HG03064 (cell line): ENCODE results near the gene PRKRA.
"Not testable (repeated sequence)": the region's sequence is repeated elsewhere in the genome, so short reads cannot be mapped to it uniquely, and the experiment has no call there.

ENCODE experiments used
- ATAC-seq: cut with Tn5 transposase; IDR thresholded peaks from one replicate; pipeline ENCODE4 v1.9.1; 2021; ENCODE audit warnings: low read depth; ENCODE audit not compliant: unreplicated experiment

Gene PRKRA

DNA sequence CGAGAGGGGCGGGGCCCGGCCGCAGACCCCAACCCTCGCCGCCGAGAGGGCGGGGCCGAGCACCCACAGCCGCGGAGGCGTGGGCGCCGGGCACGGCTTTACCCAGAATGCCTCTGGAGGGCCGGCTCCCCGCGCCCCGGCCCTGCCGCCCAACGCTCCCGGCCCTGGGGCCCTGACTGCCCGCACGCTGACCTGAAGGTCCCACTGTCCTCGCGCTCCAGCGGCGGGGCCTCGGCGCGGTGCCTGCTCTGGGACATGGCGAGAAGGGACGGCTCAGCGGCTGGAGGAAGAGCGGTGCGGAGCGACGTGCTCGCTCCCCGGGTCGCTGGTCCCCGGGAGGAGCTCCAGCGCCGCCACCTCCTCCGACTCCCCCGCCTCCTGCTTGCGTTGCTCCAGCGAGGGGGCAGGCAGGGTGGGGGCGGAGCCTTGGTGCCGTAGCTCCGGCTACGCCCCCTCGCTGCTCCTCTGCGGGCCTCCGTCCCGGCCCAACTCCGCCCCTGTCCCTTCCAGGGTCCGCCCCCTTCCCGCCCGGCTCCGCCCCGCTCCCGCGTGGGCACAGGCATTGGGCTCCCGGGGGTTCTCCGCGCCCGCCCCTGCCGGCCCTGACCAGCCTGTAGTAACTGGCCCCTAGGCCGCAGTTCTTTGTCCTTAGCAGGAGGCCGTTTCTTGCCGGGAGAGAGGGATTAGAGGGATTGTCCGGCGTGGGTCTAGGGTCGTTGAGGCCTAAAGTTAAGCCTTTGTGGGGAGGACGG lies at the start of gene PRKRA, which contains the start of gene PJVK:
TSS of gene PRKRA (minus strand) at position 402 of the 752 bp plus-strand sequence. CDS start at position 257, 145 bp downstream.
TSS of gene PJVK (plus strand) at position 605 of the 752 bp plus-strand sequence. CDS start 2,032 bp downstream, outside the sequence.
- ATAC-seq = peak; percentile 83

DNA sequence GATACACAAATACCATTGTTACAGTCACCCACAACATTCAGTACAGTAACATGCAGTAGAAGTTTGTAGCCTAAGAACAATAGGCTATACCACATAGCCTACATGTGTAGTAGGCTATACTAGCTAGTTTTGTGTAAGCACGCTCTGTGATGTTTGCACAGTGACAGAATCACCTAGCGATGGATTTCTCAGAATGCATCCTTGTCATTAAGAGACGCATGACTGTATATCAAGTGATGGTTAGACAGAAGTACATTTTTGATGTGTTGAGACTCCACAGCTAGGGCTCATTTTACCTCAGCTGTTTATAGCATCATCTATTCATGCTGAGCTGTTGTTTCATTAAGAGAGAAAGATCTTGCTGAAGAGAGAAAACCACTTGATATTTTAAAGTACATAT lies 48.7 kb upstream of the PRKRA start:
- no peak for ATAC-seq

DNA sequence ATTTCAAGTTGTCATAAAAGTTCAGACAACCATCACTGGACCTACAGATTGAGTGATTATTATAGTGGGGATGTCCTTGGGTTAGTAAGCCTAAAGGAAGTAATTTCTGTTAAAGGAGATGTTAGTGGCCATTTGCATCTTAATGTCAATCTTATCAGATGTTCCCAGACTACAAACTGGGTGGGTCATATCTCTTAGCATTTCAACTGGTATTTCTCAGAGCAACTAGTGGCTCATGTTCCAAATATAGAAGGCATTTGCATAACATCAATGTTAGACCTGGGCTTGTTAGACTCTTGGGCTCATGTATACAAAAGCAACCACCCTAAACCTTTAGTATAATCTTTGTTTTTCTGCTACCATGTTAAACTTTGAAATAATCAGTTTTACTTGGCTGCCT lies 47.2 kb upstream of the PRKRA start:
- ATAC-seq = no peak

GRCh38 chr2:178496049-178496448 lies 45.1 kb upstream of the PRKRA start:
- ATAC-seq = no peak

DNA sequence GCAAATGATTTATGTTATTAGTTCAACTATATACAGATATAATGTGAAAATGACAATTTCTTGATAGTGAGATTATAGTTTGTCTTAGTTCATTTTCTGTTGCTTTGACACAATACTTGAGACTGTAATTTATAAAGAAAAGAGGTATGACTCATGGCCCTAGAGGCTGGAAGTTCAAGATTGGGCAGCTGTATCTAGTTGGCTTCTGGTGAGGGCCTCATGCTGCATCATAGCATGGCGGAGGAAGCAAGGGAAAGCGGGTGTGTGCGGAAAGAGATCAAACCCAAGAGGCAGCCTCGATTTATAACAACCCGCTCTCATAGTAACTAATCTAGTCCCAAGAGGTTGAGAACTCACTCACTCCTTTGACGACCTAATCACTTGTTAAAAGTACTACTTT lies 40.6 kb upstream of the PRKRA start:
- no peak for ATAC-seq

GRCh38 chr2:178485356-178485755 lies 34.4 kb upstream of the PRKRA start:
- ATAC-seq = no peak

DNA sequence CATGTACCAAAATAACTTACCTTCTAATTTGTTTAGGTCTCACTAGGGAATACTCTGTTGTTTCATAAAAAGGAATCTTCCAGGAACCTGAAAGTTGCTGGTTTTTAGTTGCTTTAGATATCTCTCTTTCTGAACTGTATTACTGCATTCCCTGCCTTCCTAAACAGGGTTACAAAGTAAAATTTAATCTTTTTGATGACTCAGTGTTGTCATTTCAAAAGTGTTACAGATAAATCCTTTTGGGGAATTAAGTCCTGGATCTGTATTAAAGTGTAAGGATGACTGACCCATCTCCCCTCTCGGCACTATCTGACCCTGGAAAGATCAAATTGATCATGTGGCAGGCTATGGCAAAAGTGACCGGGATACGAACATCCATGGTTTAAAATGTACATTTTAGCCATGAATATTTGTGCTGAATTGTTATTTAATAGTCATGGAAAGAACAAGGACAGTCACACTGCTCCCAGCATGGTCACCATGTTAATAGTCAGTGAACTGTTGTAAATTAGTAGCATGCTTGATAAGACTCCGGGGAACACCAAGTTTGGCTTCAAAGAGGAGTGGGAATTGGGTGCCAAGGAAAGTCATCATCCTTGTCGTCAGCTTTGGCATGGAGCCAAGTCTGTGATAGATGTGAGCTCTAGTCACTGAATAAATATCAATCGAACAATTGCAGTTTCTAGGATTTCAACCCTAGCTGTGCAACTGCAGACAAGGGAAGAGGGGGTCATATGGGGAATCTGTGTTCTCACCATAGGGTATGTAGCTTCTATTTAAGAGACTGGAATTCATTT lies 33.5 kb upstream of the PRKRA start:
- no peak for ATAC-seq

DNA sequence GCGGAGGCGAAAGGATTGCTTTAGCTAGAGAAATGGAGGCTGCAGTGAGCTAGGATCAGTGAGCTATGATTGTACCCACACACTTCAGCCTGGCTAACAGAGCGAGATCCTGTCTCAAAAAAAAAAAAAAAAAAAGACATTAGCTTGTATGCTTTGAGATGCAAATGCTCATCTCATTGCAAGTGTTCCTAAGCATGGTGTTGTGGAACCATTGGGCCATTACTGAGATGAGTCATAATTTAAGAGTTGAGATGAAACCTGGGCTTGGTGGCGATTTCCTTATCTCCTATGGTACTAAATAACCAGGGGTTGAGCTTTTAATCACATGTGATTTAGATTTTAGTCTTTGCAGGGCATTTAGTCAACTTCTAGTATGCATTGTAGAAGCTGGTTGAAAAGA lies 31.5 kb upstream of the PRKRA start:
- peak; percentile 27 for ATAC-seq

DNA sequence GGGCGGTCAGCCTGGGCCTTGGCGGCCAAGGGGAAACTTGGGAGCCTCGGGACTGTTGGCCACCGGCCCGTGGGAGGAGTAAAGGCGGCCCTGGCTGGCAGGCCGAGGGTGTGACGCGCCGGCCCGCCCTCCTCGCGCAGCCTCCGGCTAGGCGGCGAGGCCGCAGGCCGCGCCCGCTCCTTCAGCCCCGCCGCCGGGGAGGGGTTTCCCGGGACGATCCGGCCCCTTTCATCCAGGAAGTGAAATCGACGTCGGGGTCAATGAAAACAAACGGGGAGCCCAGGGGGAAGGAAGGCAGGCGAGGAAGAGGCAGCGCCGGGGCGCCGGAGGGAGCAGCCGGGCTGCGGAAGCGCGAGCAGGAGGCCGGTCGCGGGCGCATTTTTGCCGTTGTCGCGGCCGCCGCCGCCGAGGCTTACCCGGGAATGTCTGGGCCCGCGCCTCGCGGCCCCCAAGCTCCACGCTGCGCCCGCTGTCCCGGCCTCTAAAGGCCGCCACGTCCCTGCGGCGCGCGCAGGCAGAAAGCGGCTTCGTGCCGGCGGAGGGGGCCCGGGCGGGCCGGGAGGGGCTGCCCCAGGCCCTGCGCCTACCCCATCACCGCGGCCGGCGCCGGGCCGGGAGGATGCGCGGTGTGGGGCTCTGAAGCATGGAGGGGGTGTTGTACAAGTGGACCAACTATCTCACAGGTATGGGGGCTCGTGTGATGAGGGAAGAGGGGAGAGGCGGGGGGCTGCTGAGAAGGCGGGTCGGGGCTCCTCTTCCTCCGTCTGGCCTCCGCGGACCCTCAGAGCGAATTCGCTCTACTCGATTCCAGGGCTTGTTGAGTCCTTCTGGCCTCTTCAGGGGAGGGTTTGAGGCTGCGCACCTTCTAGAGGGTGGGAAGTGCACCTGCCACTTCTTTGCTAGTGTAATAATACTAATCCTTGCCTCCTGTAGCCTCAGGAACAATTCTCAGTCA lies 29.5 kb upstream of the PRKRA start, which contains the start of gene PLEKHA3:
TSS of gene PLEKHA3 (plus strand) at position 231 of the 955 bp plus-strand sequence. CDS start at position 644, 413 bp downstream.
- peak; percentile 59 for ATAC-seq

- no peak for ATAC-seq
These were observed 28.8 kb upstream of the PRKRA start for GRCh38 chr2:178479758-178480226.

GRCh38 chr2:178479275-178479616 lies 28.3 kb upstream of the PRKRA start:
- no peak for ATAC-seq

- ATAC-seq = peak; percentile 46
These were observed 27.7 kb upstream of the PRKRA start, which contains the start of gene FKBP7 for GRCh38 chr2:178478439-178479274. FKBP7 (minus strand) TSS chr2:178478600; CDS start chr2:178478499, 101 bp downstream.

DNA sequence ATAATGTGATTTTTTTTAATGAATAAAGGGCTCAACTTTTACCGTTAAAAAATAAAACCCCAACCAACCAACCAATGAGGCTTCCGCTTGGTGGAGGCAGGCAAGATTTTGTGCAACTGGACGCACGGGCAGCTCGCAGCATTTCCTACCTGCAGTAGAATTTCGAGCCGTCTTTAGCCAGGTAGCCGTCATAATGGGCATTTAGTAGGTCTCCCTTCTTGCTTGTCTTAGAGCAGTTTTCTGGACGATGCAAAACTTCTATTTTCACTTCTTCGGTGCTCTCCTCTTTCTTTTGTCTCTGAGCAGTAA lies 27.1 kb upstream of the PRKRA start:
- no peak for ATAC-seq

DNA sequence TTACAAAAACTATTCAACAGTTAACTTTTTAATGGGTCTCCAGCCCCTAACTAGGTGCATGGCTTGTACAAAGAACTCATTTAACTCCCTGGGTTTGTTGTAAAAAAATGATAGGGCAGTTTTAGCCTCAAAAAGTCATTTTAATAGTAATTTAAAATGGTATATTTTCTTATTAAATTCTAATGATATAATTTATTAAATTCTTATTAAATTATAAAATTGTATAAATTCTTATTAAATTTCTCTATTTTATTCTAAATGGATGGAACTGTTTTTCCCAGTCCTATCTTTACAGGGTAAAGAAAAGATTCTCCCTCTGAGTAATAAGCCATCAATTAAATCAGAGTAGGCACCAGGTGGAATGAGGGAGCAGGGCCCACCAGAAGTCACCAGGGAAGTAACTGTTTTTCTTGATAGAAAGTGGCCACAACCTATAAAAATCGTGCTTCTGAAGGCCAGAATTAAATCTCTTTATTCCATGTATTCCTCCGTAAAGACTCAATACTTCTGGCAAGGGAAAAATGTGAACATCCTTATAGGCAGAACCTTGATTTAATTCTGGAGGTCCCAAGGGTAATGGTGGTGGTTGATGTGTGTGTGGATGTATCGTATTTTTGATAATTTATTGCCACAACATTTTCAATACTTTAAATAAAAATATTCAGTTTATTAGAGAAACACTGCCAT lies 26.6 kb upstream of the PRKRA start:
- ATAC-seq = no peak

DNA sequence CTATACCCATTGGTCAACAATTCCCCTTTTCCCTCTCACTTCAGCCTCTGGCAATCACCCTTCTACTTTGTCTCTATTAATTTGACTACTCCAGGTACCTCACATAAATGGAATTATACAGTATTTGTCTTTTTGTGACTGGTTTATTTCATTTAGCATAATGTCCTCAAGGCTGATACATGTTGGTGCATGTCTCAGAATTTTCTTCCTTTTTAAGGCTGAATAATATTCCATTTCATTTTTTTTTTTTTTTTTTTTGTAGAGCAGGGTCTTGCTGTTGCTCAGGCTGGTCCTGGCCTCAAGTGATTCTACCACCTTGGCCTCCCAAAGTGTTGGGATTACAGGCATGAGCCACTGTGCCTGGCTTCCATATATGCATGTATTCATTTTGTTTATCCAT lies 25.5 kb upstream of the PRKRA start:
- no peak for ATAC-seq

GRCh38 chr2:178474560-178474959 lies 23.6 kb upstream of the PRKRA start:
- no peak for ATAC-seq

DNA sequence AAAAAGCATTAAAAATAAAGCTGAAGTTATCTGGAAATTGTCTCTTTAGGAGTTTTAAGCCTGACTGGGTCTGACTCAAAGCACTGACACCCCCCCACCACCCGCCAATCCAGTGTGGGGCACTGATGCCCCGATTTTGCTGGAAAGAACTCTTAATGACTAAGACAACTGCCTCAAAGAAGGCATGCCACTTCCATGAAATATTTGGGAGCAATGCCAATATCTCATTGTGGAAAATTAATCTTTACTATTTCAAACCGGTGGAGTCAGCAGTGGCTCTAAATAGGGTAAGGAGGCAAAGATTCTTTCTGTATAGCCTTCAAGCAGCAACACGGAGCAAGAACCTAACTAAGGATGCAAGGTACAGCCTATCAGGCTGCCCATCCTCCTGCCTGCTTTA lies 23.0 kb upstream of the PRKRA start:
- no peak for ATAC-seq

DNA sequence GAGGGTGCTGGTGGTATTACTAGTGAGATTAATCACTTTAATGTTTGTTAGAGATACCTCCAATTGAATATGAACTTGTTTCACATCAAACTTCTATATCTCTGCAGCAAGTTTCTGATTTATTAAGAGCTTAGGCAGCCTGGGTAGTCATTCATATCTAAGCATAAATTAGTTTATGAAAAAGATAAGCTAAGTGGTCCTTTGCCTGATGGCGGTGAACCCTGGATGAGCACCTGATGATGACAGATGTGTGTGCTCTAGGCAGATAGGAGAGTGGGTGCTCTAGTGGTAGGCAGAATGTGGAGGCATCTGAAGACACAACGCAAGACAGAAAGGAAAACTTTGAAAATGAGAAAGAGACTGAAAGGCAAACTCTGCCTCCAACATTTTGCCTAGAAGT lies 22.4 kb upstream of the PRKRA start:
- no peak for ATAC-seq

- ATAC-seq = not testable (repeated sequence)
These were observed 20.3 kb upstream of the PRKRA start for GRCh38 chr2:178471313-178471712.
